IMR-90 (cell line): ENCODE measurements around the gene SLAMF1. TPM values are rescaled to one million over a fixed set of nuclear protein-coding genes. Genes with fewer than 3 reads are reported as not detected.

Experiments used
- ATAC-seq: fragments of 200-7000 bp; cut with Tn5 transposase; 2 replicates; pipeline ENCODE4 v1.9.1; 2020; ENCODE audit warnings: low read depth, mild to moderate bottlenecking, moderate library complexity
- BruUV-seq: library from RNA; stranded (reverse); fragments of 400-500 nt; replicated peaks from 2 replicates; lab custom pipeline; 2021; lab: Mats Ljungman, UMichigan
- CTCF ChIA-PET: fragments of 300-600 bp; formaldehyde crosslinking; extraction: SDS; loops from one replicate; lab custom pipeline; 2021; ENCODE audit warnings: antibody characterized with exemption; lab: Yijun Ruan, JAX
- POLR2A ChIA-PET: fragments of 300-600 bp; sonication (Branson Sonifier 250); formaldehyde crosslinking; loops from one replicate; lab custom pipeline; 2022; ENCODE audit warnings: antibody characterized with exemption; ENCODE audit not compliant: unreplicated experiment; lab: Charles Lee
- DNase-seq: peaks from one replicate; pipeline ENCODE4 v3.0.0; 2013
- H2AFZ ChIP-seq: replicated peaks from 2 replicates; pipeline ENCODE3; 2013; ENCODE audit warnings: low read length, mild to moderate bottlenecking; ENCODE audit not compliant: poor library complexity
- H2AK5ac ChIP-seq: 2 replicates; pipeline ENCODE4 v1.6.1; 2013; ENCODE audit warnings: low read depth, low read length, inconsistent platforms
- H2AK9ac ChIP-seq: replicated peaks from 2 replicates; pipeline ENCODE3; 2013; ENCODE audit warnings: mild to moderate bottlenecking, low read depth, low read length, moderate library complexity; ENCODE audit not compliant: poor library complexity
- H2BK120ac ChIP-seq: 2 replicates; pipeline ENCODE4 v1.6.1; 2013; ENCODE audit warnings: low read depth, low read length, inconsistent platforms
- H2BK15ac ChIP-seq: 3 replicates; pipeline ENCODE4 v1.6.1; 2013; ENCODE audit warnings: low read depth, low read length, inconsistent platforms
- H2BK20ac ChIP-seq: 2 replicates; pipeline ENCODE4 v1.6.1; 2013; ENCODE audit warnings: low read depth, mild to moderate bottlenecking, inconsistent platforms, low read length, moderate library complexity
- H2BK5ac ChIP-seq: 2 replicates; pipeline ENCODE4 v1.6.1; 2013; ENCODE audit warnings: mild to moderate bottlenecking, low read depth, low read length, inconsistent platforms; ENCODE audit not compliant: poor library complexity, severe bottlenecking
- H3K14ac ChIP-seq: replicated peaks from 2 replicates; pipeline ENCODE4 v1.6.1; 2013; ENCODE audit warnings: low read depth, low read length, inconsistent platforms
- H3K18ac ChIP-seq: 2 replicates; pipeline ENCODE4 v1.6.1; 2013; ENCODE audit warnings: low read depth, low read length, control low read depth
- H3K23ac ChIP-seq: 2 replicates; pipeline ENCODE4 v1.6.1; 2013; ENCODE audit warnings: low read depth, low read length, inconsistent platforms
- H3K27ac ChIP-seq: 2 replicates; pipeline ENCODE4 v1.5.1; 2013; ENCODE audit warnings: mild to moderate bottlenecking, control low read depth, low read length; ENCODE audit not compliant: insufficient read depth
- H3K27me3 ChIP-seq: 2 replicates; pipeline ENCODE4 v1.6.1; 2013; ENCODE audit warnings: low read length; ENCODE audit not compliant: control insufficient read depth, insufficient read depth
- H3K36me3 ChIP-seq: 2 replicates; pipeline ENCODE4 v1.6.1; 2013; ENCODE audit warnings: low read length, mixed read lengths; ENCODE audit not compliant: control insufficient read depth, insufficient read depth
- H3K4ac ChIP-seq: 2 replicates; pipeline ENCODE4 v1.6.1; 2013; ENCODE audit warnings: low read depth, low read length, inconsistent platforms
- H3K4me1 ChIP-seq: 2 replicates; pipeline ENCODE4 v1.6.1; 2013; ENCODE audit warnings: low read length, mixed read lengths; ENCODE audit not compliant: control insufficient read depth, insufficient read depth
- H3K4me2 ChIP-seq: 2 replicates; pipeline ENCODE4 v1.6.1; 2013; ENCODE audit warnings: low read depth, mild to moderate bottlenecking, control low read depth, low read length, moderate library complexity
- H3K4me3 ChIP-seq: 2 replicates; pipeline ENCODE4 v1.5.1; 2013; ENCODE audit warnings: low read depth, mild to moderate bottlenecking, control low read depth, low read length, moderate library complexity; ENCODE audit not compliant: insufficient read depth
- H3K56ac ChIP-seq: 2 replicates; pipeline ENCODE4 v1.6.1; 2013; ENCODE audit warnings: low read length, inconsistent platforms; ENCODE audit not compliant: insufficient read depth; ENCODE audit errors: extremely low read depth
- H3K79me1 ChIP-seq, 2 experiments: 2 replicates each; pipeline ENCODE4 v1.6.1; 2013; ENCODE audit warnings: low read length in 2 of 2, inconsistent platforms in 1 of 2, low read depth in 1 of 2
- H3K9ac ChIP-seq: 2 replicates; pipeline ENCODE4 v1.6.1; 2013; ENCODE audit warnings: low read depth, low read length, control low read depth
- H3K9me1 ChIP-seq: 2 replicates; pipeline ENCODE4 v1.6.1; 2013; ENCODE audit warnings: low read length, inconsistent platforms; ENCODE audit not compliant: insufficient read depth
- H3K9me3 ChIP-seq: 2 replicates; pipeline ENCODE4 v1.6.1; 2013; ENCODE audit warnings: low read length; ENCODE audit not compliant: control insufficient read depth, insufficient read depth
- H4K20me1 ChIP-seq: 2 replicates; pipeline ENCODE4 v1.6.1; 2013; ENCODE audit warnings: low read length, inconsistent platforms; ENCODE audit not compliant: insufficient read depth
- H4K5ac ChIP-seq: 2 replicates; pipeline ENCODE4 v1.6.1; 2013; ENCODE audit warnings: mild to moderate bottlenecking, low read depth, low read length, control low read depth
- H4K8ac ChIP-seq, 2 experiments: 2 replicates each; pipeline ENCODE4 v1.6.1; 2013; ENCODE audit warnings: low read depth in 2 of 2, low read length in 2 of 2, control low read depth in 1 of 2, inconsistent platforms in 1 of 2
- H4K91ac ChIP-seq: 2 replicates; pipeline ENCODE4 v1.6.1; 2013; ENCODE audit warnings: low read depth, low read length, inconsistent platforms; ENCODE audit not compliant: insufficient read depth
- CEBPB ChIP-seq: IDR thresholded peaks from 2 replicates; pipeline ENCODE4 v1.6.1; 2012; ENCODE audit warnings: low read depth, low read length, improper control_type of control experiment
- CHD1 ChIP-seq: IDR thresholded peaks from 2 replicates; pipeline ENCODE4 v1.6.1; 2012; ENCODE audit warnings: low read depth, low read length, improper control_type of control experiment
- NFE2L2 ChIP-seq: fragments of 150-350 bp; IDR thresholded peaks from 2 replicates; pipeline ENCODE4 v1.6.1; 2016; ENCODE audit warnings: low read depth, mild to moderate bottlenecking, low read length
- POLR2A ChIP-seq: IDR thresholded peaks from 2 replicates; pipeline ENCODE4 v1.6.1; 2012; ENCODE audit warnings: mild to moderate bottlenecking, low read depth, low read length
- RCOR1 ChIP-seq: IDR thresholded peaks from 2 replicates; pipeline ENCODE4 v1.6.1; 2012; ENCODE audit warnings: mild to moderate bottlenecking, low read length, improper control_type of control experiment; ENCODE audit not compliant: insufficient replicate concordance
- WGBS, 2 experiments: methylation state at CpG; one replicate each; pipeline versions ENCODE4 v1.1.5 to v1.1.7; 2013; ENCODE audit warnings: missing lambda C conversion rate in 2 of 2; ENCODE audit not compliant: insufficient read length in 1 of 2; ENCODE audit errors: extremely low coverage in 2 of 2; 5-methylcytosine and 5-hydroxymethylcytosine counted together
- dilution Hi-C: fragments of 300-500 bp; cut with HindIII; formaldehyde crosslinking; loops from one replicate; pipeline ENCODE4 v1.14.3; 2018; ENCODE audit warnings: low sequenced_read_pairs; ENCODE audit not compliant: unreplicated experiment
- in situ Hi-C: fragments of 300-500 bp; cut with MboI; formaldehyde crosslinking; loops from 3 replicates; pipeline ENCODE4 v1.14.3; 2019; ENCODE audit warnings: low sequenced_read_pairs, inconsistent platforms, mixed read lengths
- intact Hi-C: fragments of 100-400 bp; cut with micrococcal nuclease; formaldehyde crosslinking; loops from 2 replicates; pipeline ENCODE4 v1.10.0; 2022
- polyA plus RNA-seq, 3 experiments: library from polyadenylated mRNA; depleted of rRNA; stranded (reverse); fragments of >200 nt; gene quantifications; 2 replicates each; pipeline ENCODE4 v1.2.3, GENCODE V29; 2012; ENCODE audit warnings: low replicate concordance in 1 of 3
- total RNA-seq: library from RNA; depleted of rRNA; stranded (reverse); fragments of >200 nt; gene quantifications from 2 replicates; pipeline ENCODE4 v1.2.3, GENCODE V29; 2012
- TF ChIP-seq, protein P1 (sequence below): fragments of 150-350 bp; IDR thresholded peaks from 2 replicates; pipeline ENCODE4 v1.6.1; 2017; ENCODE audit warnings: mild to moderate bottlenecking, antibody characterized with exemption, low read length, low read depth
- TF ChIP-seq, protein P2 (sequence below): conservative IDR thresholded peaks from 2 replicates; pipeline ENCODE4 v1.5.1; 2012; ENCODE audit warnings: mild to moderate bottlenecking, low read depth, low read length, improper control_type of control experiment
- TF ChIP-seq, protein P3 (sequence below): fragments of 150-350 bp; IDR thresholded peaks from 2 replicates; pipeline ENCODE4 v1.6.1; 2016; ENCODE audit warnings: low read depth, mild to moderate bottlenecking, low read length, moderate library complexity, borderline replicate concordance

Gene SLAMF1
- total and polyA plus RNA-seq, 2 of the 4 experiments (the other 2 are of a cell fraction): not detected

DNA sequence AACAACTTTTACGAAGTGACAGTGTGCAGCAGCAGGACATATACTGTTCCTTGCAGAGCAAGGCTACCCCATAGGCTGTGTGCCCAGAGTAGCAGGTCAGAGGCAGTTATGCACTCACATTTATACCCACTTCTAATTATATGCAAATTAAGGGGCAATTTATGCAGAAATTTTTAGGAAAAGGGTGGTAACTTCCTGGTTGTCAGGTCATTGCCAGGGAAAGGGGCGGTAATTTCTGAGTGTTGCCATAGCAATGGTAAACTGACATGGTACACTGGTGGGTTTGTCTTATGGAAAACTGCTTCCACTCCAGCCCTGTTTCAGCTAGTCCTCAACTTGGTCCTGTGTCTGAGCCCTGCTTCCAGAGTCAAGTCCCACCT, 12.0 kb upstream of the SLAMF1 start:
- Histone ChIP-seq H3K27ac (no peak overlapping the region), H4K8ac (no peak overlapping the region), H3K4me3 (no peak overlapping the region), H2AFZ (no peak overlapping the region), H4K20me1 (no peaks in the 10 kb centered on the region), H3K9me1 (no peaks in the 10 kb centered on the region), H3K4me1 (no peaks in the 10 kb centered on the region), H2BK20ac (no peak overlapping the region), H3K14ac (no peak overlapping the region), H3K9me3 (no peaks in the 10 kb centered on the region), H3K4me2 (no peak overlapping the region), H4K5ac (no peak overlapping the region), H3K4ac (no peak overlapping the region), H3K27me3 (no peaks in the 10 kb centered on the region), H2BK5ac (no peak overlapping the region), H3K18ac (no peak overlapping the region), H3K36me3 (no peaks in the 10 kb centered on the region), H3K23ac (no peak overlapping the region), H2BK120ac (no peak overlapping the region), H3K56ac (no peak overlapping the region), H2BK15ac (no peak overlapping the region), H2AK5ac (no peak overlapping the region), H2AK9ac (no peak overlapping the region), H3K79me1 (no peaks in the 10 kb centered on the region), H4K91ac (no peak overlapping the region), H3K9ac (no peak overlapping the region)
- ATAC-seq (no peak), DNase-seq (no peak)
- dilution Hi-C loops (no loop called here), intact Hi-C loops (no loop called here), in situ Hi-C loops (no loop called here)
- ChIA-PET CTCF (no interaction called here), POLR2A (no interaction called here)
- 100% methylated on average over 1 of the region's 2 CpGs; no CpG with 5 or more reads in 1 of the 2 experiments for WGBS, 2 experiments
- no peak for TF ChIP-seq CHD1
- TF ChIP-seq, protein P1, sequence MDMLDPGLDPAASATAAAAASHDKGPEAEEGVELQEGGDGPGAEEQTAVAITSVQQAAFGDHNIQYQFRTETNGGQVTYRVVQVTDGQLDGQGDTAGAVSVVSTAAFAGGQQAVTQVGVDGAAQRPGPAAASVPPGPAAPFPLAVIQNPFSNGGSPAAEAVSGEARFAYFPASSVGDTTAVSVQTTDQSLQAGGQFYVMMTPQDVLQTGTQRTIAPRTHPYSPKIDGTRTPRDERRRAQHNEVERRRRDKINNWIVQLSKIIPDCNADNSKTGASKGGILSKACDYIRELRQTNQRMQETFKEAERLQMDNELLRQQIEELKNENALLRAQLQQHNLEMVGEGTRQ: no peak
- TF ChIP-seq, protein P2, sequence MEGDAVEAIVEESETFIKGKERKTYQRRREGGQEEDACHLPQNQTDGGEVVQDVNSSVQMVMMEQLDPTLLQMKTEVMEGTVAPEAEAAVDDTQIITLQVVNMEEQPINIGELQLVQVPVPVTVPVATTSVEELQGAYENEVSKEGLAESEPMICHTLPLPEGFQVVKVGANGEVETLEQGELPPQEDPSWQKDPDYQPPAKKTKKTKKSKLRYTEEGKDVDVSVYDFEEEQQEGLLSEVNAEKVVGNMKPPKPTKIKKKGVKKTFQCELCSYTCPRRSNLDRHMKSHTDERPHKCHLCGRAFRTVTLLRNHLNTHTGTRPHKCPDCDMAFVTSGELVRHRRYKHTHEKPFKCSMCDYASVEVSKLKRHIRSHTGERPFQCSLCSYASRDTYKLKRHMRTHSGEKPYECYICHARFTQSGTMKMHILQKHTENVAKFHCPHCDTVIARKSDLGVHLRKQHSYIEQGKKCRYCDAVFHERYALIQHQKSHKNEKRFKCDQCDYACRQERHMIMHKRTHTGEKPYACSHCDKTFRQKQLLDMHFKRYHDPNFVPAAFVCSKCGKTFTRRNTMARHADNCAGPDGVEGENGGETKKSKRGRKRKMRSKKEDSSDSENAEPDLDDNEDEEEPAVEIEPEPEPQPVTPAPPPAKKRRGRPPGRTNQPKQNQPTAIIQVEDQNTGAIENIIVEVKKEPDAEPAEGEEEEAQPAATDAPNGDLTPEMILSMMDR: no peak
- TF ChIP-seq, protein P3, sequence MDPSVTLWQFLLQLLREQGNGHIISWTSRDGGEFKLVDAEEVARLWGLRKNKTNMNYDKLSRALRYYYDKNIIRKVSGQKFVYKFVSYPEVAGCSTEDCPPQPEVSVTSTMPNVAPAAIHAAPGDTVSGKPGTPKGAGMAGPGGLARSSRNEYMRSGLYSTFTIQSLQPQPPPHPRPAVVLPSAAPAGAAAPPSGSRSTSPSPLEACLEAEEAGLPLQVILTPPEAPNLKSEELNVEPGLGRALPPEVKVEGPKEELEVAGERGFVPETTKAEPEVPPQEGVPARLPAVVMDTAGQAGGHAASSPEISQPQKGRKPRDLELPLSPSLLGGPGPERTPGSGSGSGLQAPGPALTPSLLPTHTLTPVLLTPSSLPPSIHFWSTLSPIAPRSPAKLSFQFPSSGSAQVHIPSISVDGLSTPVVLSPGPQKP: no peak
- no peak for TF ChIP-seq NFE2L2
- TF ChIP-seq RCOR1: no peak
- TF ChIP-seq CEBPB: no peak
- no peak for TF ChIP-seq POLR2A
- BruUV-seq: no TSS peak
